ENCODE measurements around the gene BAK1. TPM values are rescaled to one million over a fixed set of nuclear protein-coding genes. Genes with fewer than 3 reads are reported as not detected.

Gene BAK1
- total and polyA plus RNA-seq, 5 experiments from 2014 or later: 11.8 to 20.9 (median 16.3) TPM

DNA sequence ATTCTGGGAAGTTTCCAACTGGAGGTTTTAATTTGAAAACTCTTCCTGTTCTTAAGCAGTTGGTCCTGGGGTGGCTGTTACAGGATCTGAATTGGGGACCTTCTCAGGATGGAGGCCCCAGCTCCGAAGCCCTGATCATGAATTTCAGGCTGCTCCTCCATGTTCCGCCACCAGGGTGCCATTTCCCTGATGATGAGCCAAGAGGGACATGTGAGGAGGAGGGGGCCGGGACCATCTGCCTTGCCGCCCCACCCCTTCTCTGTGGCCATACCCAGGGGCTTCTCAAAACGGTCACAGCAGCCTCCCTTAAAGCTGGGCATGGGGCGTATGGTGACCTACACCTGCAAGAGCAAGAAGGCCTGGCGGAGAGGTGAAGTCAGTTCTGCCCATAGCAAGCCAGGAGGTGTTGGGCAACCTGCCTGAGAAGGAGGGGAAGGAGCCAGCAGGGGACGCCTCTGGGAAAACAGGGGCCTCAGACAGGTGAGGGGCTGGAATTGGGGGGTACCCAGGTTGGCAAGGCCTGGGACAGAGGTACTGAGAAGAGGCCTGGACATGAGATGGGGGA lies 3.6 kb upstream of the BAK1 start:
- Mint-ChIP-seq H3K27me3 (no peaks in the 10 kb centered on the region), H3K4me1 (peaks cover 12 to 37% (median 31%) of the 10 kb centered on the region in 4 donors), H3K27ac (peak overlapping the region in 8 of 10 donors; percentile 31 to 86 (median 71)), H3K4me3 (peak overlapping the region in 2 of 10 donors; percentile 21 to 45), H3K9me3 (no peaks in the 10 kb centered on the region), H3K36me3 (no peaks in the 10 kb centered on the region)
- POLR2A ChIA-PET: interaction anchor here (0.6 to 0.7 kb wide), 2 partner anchors 34 to 200 kb away, joined by 3 to 4 read pairs; no protein-coding TSS in a partner anchor
- ATAC-seq (no peak), DNase-seq (no peak)

- peaks cover 17 to 54% (median 49%) of the 10 kb centered on the region in 4 donors for H3K4me1 Mint-ChIP-seq
- H3K9me3 Mint-ChIP-seq: no peaks in the 10 kb centered on the region
- ATAC-seq: no peak
- H3K27ac Mint-ChIP-seq: peak overlapping the region in 1 of 10 donors; percentile 24
- H3K36me3 Mint-ChIP-seq: peaks cover 0 to 16% (median 2%) of the 10 kb centered on the region in 3 donors
- no peaks in the 10 kb centered on the region for H3K27me3 Mint-ChIP-seq
- POLR2A ChIA-PET: interaction anchor here (0.6 to 3.3 kb wide), 9 partner anchors 10 to 199 kb away, joined by 3 to 20 read pairs (median 5); partner anchors contain the start of gene ZBTB9
- no peak for DNase-seq
- H3K4me3 Mint-ChIP-seq: no peak overlapping the region
Measured at GRCh38 chr6:33581186-33581585, 1.1 kb upstream of the BAK1 start.

DNA sequence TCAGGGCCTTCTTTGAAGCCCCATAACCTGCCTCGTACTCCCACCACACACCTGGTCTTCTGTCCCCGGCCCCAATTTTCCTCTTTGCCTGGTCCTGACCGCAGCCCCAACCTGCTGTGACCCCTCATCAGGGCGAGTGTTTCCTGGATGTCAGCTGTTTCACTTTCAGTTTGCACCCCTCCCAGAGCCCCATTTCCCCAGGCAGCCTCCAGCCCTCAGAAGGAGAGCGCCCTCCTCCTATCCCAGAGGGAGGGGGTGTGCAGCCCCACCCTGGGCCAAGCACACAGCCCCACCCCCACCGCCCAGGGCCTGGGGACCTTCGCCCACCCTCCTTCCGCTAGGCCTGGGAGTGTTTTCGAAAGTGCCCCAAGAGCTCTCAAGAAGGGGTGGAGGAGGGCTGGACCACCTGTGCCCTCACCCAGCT lies 1.5 kb downstream of the BAK1 start:
- DNase-seq: peak in 7 of 10 donors; percentile 24 to 72 (median 48)
- H3K36me3 Mint-ChIP-seq: peaks cover 0 to 41% (median 2%) of the 10 kb centered on the region in 3 donors

GRCh38 chr6:33578164-33578563 lies 1.9 kb downstream of the BAK1 start:
- H3K4me3 Mint-ChIP-seq: peak overlapping the region; percentile 90 to 97 (median 94)
- DNase-seq (no peak), ATAC-seq (no peak)
- no peaks in the 10 kb centered on the region for H3K27me3 Mint-ChIP-seq
- POLR2A ChIA-PET: interaction anchor here (0.5 to 3.3 kb wide), 9 partner anchors 7 to 272 kb away, joined by 3 to 21 read pairs (median 7); no protein-coding TSS in a partner anchor
- peaks cover 0 to 42% (median 2%) of the 10 kb centered on the region in 3 donors for H3K36me3 Mint-ChIP-seq
- H3K27ac Mint-ChIP-seq: peak overlapping the region; percentile 94 to 99 (median 98)
- peaks cover 11 to 35% (median 31%) of the 10 kb centered on the region in 4 donors for H3K4me1 Mint-ChIP-seq
- no peaks in the 10 kb centered on the region for H3K9me3 Mint-ChIP-seq

More for the DNA sequence above, 1.5 kb downstream of the BAK1 start:
- POLR2A ChIA-PET: interaction anchor here (0.5 to 3.3 kb wide), 11 partner anchors 8 to 272 kb away, joined by 3 to 21 read pairs (median 7); partner anchors contain the start of gene ITPR3
- Mint-ChIP-seq H3K27me3 (no peaks in the 10 kb centered on the region), H3K4me3 (peak overlapping the region; percentile 90 to 97 (median 94)), H3K4me1 (peaks cover 11 to 35% (median 31%) of the 10 kb centered on the region in 4 donors), H3K27ac (peak overlapping the region; percentile 94 to 99 (median 98)), H3K9me3 (no peaks in the 10 kb centered on the region)
- ATAC-seq: peak; percentile 39

- POLR2A ChIA-PET: no interaction called here
- DNase-seq (no peak), ATAC-seq (no peak)
- Mint-ChIP-seq H3K4me1 (peaks cover 11 to 35% (median 31%) of the 10 kb centered on the region in 4 donors), H3K27ac (peak overlapping the region; percentile 33 to 99 (median 98)), H3K4me3 (peak overlapping the region in 9 of 10 donors; percentile 11 to 97 (median 94)), H3K9me3 (no peaks in the 10 kb centered on the region), H3K27me3 (no peaks in the 10 kb centered on the region), H3K36me3 (peaks cover 0 to 42% (median 2%) of the 10 kb centered on the region in 3 donors)
Measured at GRCh38 chr6:33577718-33578117, 2.4 kb downstream of the BAK1 start.

DNA sequence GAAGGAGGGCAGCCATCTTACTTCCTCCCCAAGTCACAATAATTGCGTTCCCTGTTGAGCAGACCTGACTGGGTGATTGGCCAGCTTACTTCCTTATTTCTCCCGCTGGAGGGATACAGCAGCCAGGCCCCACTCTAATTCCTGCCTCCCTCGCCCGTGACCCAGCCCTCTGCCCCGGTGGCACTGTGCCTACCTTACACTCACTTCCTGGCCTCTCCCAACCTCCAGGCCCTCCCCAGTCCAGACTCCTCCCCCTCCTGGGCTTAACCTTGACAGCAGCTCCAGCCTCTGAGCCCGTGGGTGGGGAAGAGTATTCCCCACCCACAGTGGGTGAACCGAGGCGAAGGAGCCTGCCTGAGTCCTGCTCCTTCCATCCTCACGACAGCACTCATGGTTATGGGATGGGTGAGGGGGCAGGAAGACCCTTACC lies 3.0 kb downstream of the BAK1 start:
- H3K36me3 Mint-ChIP-seq: peaks cover 0 to 46% (median 2%) of the 10 kb centered on the region in 3 donors
- H3K27ac Mint-ChIP-seq: peak overlapping the region in 9 of 10 donors; percentile 51 to 98 (median 83)
- H3K4me3 Mint-ChIP-seq: peak overlapping the region; percentile 22 to 94 (median 59)
- no peaks in the 10 kb centered on the region for H3K27me3 Mint-ChIP-seq
- no peak for ATAC-seq
- no peaks in the 10 kb centered on the region for H3K9me3 Mint-ChIP-seq
- H3K4me1 Mint-ChIP-seq: peaks cover 13 to 37% (median 34%) of the 10 kb centered on the region in 4 donors
- POLR2A ChIA-PET: interaction anchor here (0.6 to 0.9 kb wide), 2 partner anchors 148 to 151 kb away, joined by 3 read pairs; no protein-coding TSS in a partner anchor
- DNase-seq: no peak

GRCh38 chr6:33576668-33577067 lies 3.4 kb downstream of the BAK1 start:
- H3K4me3 Mint-ChIP-seq: peak overlapping the region in 6 of 10 donors; percentile 3 to 73 (median 50)
- no peak for DNase-seq
- no peaks in the 10 kb centered on the region for H3K9me3 Mint-ChIP-seq
- H3K36me3 Mint-ChIP-seq: peaks cover 0 to 49% (median 2%) of the 10 kb centered on the region in 3 donors
- H3K27ac Mint-ChIP-seq: peak overlapping the region in 9 of 10 donors; percentile 16 to 98 (median 82)
- ATAC-seq: no peak
- peaks cover 17 to 41% (median 39%) of the 10 kb centered on the region in 4 donors for H3K4me1 Mint-ChIP-seq
- H3K27me3 Mint-ChIP-seq: no peaks in the 10 kb centered on the region
- POLR2A ChIA-PET: interaction anchor here (0.6 to 0.9 kb wide), 4 partner anchors 148 to 1921 kb away, joined by 3 read pairs; no protein-coding TSS in a partner anchor

DNA sequence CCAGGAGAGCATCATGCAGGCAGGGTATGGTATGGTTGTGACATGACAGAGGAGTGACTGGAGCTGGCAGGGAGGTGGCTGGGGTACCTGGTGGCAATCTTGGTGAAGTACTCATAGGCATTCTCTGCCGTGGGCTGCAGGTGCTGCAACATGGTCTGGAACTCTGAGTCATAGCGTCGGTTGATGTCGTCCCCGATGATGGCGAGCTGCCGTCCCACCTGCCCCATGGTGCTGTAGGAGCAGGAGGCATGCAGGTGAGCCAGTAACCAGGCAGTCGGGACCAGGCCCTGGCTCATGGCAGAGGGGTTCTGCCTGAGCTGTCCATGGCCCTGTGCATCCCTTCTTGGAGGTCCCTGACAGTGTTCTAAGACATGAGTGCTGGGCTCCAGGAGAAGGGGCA lies 4.9 kb downstream of the BAK1 start:
- DNase-seq: no peak
- no peak for ATAC-seq
- Mint-ChIP-seq H3K27me3 (no peaks in the 10 kb centered on the region), H3K4me1 (peaks cover 22 to 51% (median 47%) of the 10 kb centered on the region in 4 donors), H3K9me3 (no peaks in the 10 kb centered on the region), H3K36me3 (peaks cover 0 to 49% (median 2%) of the 10 kb centered on the region in 3 donors), H3K4me3 (peak overlapping the region in 2 of 10 donors; percentile 31 to 73), H3K27ac (peak overlapping the region in 6 of 10 donors; percentile 22 to 89 (median 52))
- POLR2A ChIA-PET: interaction anchor here (1.7 kb wide), 1 partner anchor 661 kb away, joined by 3 read pairs; the partner anchor contains the start of gene HMGA1

- POLR2A ChIA-PET: interaction anchor here (0.6 to 2.5 kb wide), 15 partner anchors 8 to 600 kb away, joined by 3 to 26 read pairs (median 6); partner anchors contain the start of genes BAK1, ITPR3, LEMD2 and ZBTB9
- Mint-ChIP-seq H3K36me3 (peaks cover 0 to 39% (median 2%) of the 10 kb centered on the region in 3 donors), H3K4me1 (peaks cover 16 to 38% (median 31%) of the 10 kb centered on the region in 4 donors)
Measured at GRCh38 chr6:33571637-33572316, 8.3 kb downstream of the BAK1 start.

DNA sequence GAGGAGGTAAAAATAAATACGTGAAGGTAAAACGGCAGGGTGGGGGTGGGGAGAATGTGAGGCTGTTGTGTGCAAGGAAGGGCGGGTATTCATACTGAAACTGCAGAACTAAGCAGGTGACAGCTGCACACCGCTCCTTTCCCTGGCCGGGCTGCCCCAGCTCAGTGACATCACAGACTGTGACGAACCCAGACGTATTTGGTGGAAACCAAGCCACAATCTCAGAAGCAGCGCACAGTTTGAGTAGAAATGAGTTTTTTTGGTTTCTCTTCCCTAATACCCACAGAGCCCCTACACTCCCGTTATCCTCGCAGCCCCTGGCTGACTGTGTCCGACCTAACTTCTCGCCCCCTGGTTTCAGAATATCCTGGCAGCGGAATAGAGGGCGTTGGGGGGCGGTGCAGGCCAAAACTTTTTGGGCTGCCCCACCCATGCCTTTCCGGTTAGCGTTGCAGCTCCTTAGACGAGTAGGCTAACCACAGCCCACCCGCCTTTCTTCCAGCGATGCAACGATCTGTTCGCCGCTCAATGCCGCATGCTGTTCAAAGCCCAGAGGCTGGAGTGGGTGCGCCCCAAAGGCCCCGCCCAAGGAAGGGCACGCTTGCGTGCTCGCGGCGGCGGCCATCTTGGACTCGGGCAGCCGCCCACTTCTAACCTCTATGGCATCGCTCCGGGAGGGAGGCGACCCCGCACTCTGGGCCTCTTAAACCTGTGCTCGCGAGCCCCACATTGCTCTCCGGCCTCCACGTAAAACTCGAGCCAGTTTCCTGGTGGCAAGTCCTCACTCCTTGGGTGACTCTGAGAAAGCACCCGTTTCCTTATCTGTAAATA lies 9.1 kb downstream of the BAK1 start:
- H3K27me3 Mint-ChIP-seq: no peaks in the 10 kb centered on the region
- DNase-seq (peak; percentile 82 to 97 (median 96)), ATAC-seq (peak; percentile 89 to 91)
- peaks cover 16 to 35% (median 29%) of the 10 kb centered on the region in 4 donors for H3K4me1 Mint-ChIP-seq
- peak overlapping the region; percentile 99 to 100 (median 100) for H3K27ac Mint-ChIP-seq
- peak overlapping the region; percentile 84 to 97 (median 96) for H3K4me3 Mint-ChIP-seq
- H3K9me3 Mint-ChIP-seq: no peaks in the 10 kb centered on the region
- peaks cover 0 to 31% (median 0%) of the 10 kb centered on the region in 3 donors for H3K36me3 Mint-ChIP-seq
- POLR2A ChIA-PET: interaction anchor here (0.6 to 2.5 kb wide), 24 partner anchors 8 to 599 kb away, joined by 3 to 26 read pairs (median 5); partner anchors contain the start of genes BAK1, CUTA, ITPR3 and LEMD2

More at GRCh38 chr6:33571637-33572316, 8.3 kb downstream of the BAK1 start:
- ATAC-seq: no peak
- Mint-ChIP-seq H3K4me3 (peak overlapping the region; percentile 84 to 97 (median 96)), H3K27ac (peak overlapping the region; percentile 99 to 100 (median 100)), H3K9me3 (no peaks in the 10 kb centered on the region), H3K27me3 (no peaks in the 10 kb centered on the region)
- DNase-seq: no peak

DNA sequence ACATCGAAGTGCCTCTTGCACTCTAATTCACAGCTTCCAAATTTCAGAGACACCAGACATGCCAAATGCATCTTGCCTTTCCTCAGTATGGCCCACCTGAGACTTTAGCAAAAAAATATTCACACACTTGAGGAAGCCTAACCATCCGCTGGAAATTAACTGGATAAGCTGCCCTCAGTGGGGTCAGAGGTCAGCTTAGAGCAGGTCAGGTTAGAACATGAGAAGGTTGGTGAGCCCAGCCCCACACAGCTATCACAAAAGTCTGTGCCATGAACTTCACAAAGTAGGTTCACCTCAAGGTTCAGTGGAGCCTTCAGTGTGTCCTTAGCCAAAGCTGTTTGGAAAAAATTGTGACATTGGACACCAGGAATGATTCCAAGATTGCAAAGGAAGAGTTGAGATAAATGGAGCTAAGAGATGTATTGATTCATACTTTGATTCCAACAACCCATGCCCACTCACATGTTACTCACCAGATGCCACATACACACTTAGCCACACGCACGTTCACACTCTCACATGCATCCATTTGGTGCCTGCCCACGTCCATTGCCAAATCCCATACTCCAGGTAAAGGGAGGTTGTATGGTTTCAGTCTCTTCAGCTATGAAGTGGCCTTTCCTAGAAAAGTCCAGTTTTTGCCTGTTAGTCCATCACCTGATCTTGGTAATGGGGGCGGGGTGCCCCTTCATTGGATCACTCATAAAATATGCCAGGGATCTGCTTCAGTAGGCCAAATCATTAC lies 11.1 kb downstream of the BAK1 start:
- Mint-ChIP-seq H3K4me3 (peak overlapping the region in 6 of 10 donors; percentile 2 to 74 (median 38)), H3K9me3 (no peaks in the 10 kb centered on the region), H3K36me3 (peaks cover 0 to 12% (median 3%) of the 10 kb centered on the region in 3 donors), H3K4me1 (peaks cover 16 to 32% (median 29%) of the 10 kb centered on the region in 4 donors), H3K27ac (peak overlapping the region; percentile 70 to 100 (median 100)), H3K27me3 (no peaks in the 10 kb centered on the region)
- ATAC-seq (no peak), DNase-seq (no peak)
- POLR2A ChIA-PET: interaction anchor here (0.7 to 2.3 kb wide), 5 partner anchors 115 to 377 kb away, joined by 3 to 17 read pairs (median 3); partner anchors contain the start of genes ZBTB22 and ZBTB9

Data from naive thymus-derived CD8-positive, alpha-beta T cell (primary cell).